HepG2 (cell line): ENCODE results near the gene MRPS10. TPM values are rescaled to one million over a fixed set of nuclear protein-coding genes. Genes with fewer than 3 reads are reported as not detected.

Experiments
- AHDC1 ChIP-seq: sonication (generic); formaldehyde crosslinking; IDR thresholded peaks from 2 replicates; pipeline ENCODE4 v1.5.1; 2020; ENCODE audit warnings: mild to moderate bottlenecking, missing genetic modification reagents, borderline replicate concordance
- ATF4 ChIP-seq, 2 experiments: fragments of 450-650 bp in 1 of 2; sonication (generic) in 1 of 2; formaldehyde crosslinking; IDR thresholded peaks; 2 replicates each; pipeline versions ENCODE4 v1.5.0 to v1.8.0; 2020 to 2022; ENCODE audit warnings: mild to moderate bottlenecking in 1 of 2, missing genetic modification reagents in 1 of 2
- EP300 ChIP-seq, 3 experiments: sonication (generic) in 1 of 3; formaldehyde crosslinking in 1 of 3; IDR thresholded peaks; 2 replicates each; pipeline versions ENCODE4 v1.5.1 to v1.6.1; 2011 to 2020; ENCODE audit warnings: low read depth in 2 of 3, low read length in 2 of 3, borderline replicate concordance in 1 of 3, improper control_type of control experiment in 1 of 3, mild to moderate bottlenecking in 1 of 3, missing genetic modification reagents in 1 of 3, moderate library complexity in 1 of 3
- HIC2 ChIP-seq: sonication (generic); formaldehyde crosslinking; IDR thresholded peaks from 2 replicates; pipeline ENCODE4 v1.9.0; 2022; ENCODE audit warnings: low read depth, missing genetic modification reagents
- IRX3 ChIP-seq: sonication (generic); formaldehyde crosslinking; IDR thresholded peaks from 2 replicates; pipeline ENCODE4 v1.8.1; 2023; ENCODE audit warnings: mild to moderate bottlenecking, low read depth, missing genetic modification reagents, borderline replicate concordance
- KAT2B ChIP-seq: fragments of 150-350 bp; IDR thresholded peaks from 2 replicates; pipeline ENCODE4 v1.6.1; 2014; ENCODE audit warnings: low read depth, low read length, borderline replicate concordance
- NPAS2 ChIP-seq: sonication (generic); formaldehyde crosslinking; IDR thresholded peaks from 2 replicates; pipeline ENCODE4 v1.8.0; 2022; ENCODE audit warnings: mild to moderate bottlenecking, missing genetic modification reagents, borderline replicate concordance
- XBP1 ChIP-seq: sonication (generic); formaldehyde crosslinking; IDR thresholded peaks from 2 replicates; pipeline ENCODE4 v1.5.0; 2020; ENCODE audit warnings: missing genetic modification reagents
- ZIK1 ChIP-seq: sonication (generic); formaldehyde crosslinking; IDR thresholded peaks from 2 replicates; pipeline ENCODE4 v1.5.0; 2020; ENCODE audit warnings: mild to moderate bottlenecking, low read depth, missing genetic modification reagents, borderline replicate concordance
- ZNF446 ChIP-seq: sonication (generic); formaldehyde crosslinking; IDR thresholded peaks from 2 replicates; pipeline ENCODE4 v1.5.0; 2020; ENCODE audit warnings: mild to moderate bottlenecking, missing genetic modification reagents
- ZNF569 ChIP-seq: sonication (generic); formaldehyde crosslinking; IDR thresholded peaks from 2 replicates; pipeline ENCODE4 v1.5.0; 2020; ENCODE audit warnings: mild to moderate bottlenecking, missing genetic modification reagents, moderate library complexity, borderline replicate concordance
- ZNF614 ChIP-seq: IDR thresholded peaks from 2 replicates; pipeline ENCODE4 v1.6.1; 2018; ENCODE audit warnings: missing biosample characterization, missing genetic modification reagents, inconsistent platforms, borderline replicate concordance
- polyA plus RNA-seq, 8 experiments: library from polyadenylated mRNA; depleted of rRNA in 3 of 8; stranded (reverse) in 7 of 8; unstranded in 1 of 8; fragments of >200 nt; fragmentation: Illumina TruSeq in 4 of 8; extraction: Trizol in 4 of 8; gene quantifications; 2 replicates each; pipeline versions ENCODE4 v1.2.1 to v1.2.3, GENCODE V29; 2011 to 2016; ENCODE audit warnings: low read depth in 4 of 8, missing spikeins in 1 of 8, mixed read lengths in 1 of 8; ENCODE audit not compliant: insufficient read depth in 1 of 8
- total RNA-seq, 5 experiments: library from RNA; depleted of rRNA; stranded (reverse); fragments of >200 nt; fragmentation: Illumina TruSeq; extraction: Trizol; gene quantifications; 2 replicates each; pipeline ENCODE4 v1.2.3, GENCODE V29; 2016; ENCODE audit warnings: low read depth in 1 of 5
- TF ChIP-seq, protein P1 (sequence below): IDR thresholded peaks from 2 replicates; pipeline ENCODE4 v1.6.1; 2016; ENCODE audit warnings: low read depth, borderline replicate concordance
- TF ChIP-seq, protein P2 (sequence below): sonication (generic); formaldehyde crosslinking; IDR thresholded peaks from 2 replicates; pipeline ENCODE4 v1.5.0; 2020; ENCODE audit warnings: missing genetic modification reagents
- TF ChIP-seq, protein P3 (sequence below): sonication (generic); formaldehyde crosslinking; IDR thresholded peaks from 2 replicates; pipeline ENCODE4 v1.8.0; 2022; ENCODE audit warnings: mild to moderate bottlenecking, missing genetic modification reagents, moderate library complexity

MRPS10 gene
- total and polyA plus RNA-seq, 2 of the 13 experiments (the other 11 are each of a cell fraction or from before 2014, with no cell fraction given), result 31.7 to 54.6 TPM

GRCh38 chr6:42217519-42218367 lies at the start of gene MRPS10 (continued):
- no peak for TF ChIP-seq HIC2 (CRISPR knock-in tag)
- TF ChIP-seq KAT2B, result no peak
- no peak for TF ChIP-seq ZNF446 (CRISPR knock-in tag)
- peak in 1 of 2 experiments; percentile 56; a peak in 2 of 4 replicates for TF ChIP-seq ATF4 (CRISPR knock-in tag; IDR thresholded peaks at IDR 0.05)
- TF ChIP-seq ZNF569 (CRISPR knock-in tag), result no peak
- TF ChIP-seq, protein P1, sequence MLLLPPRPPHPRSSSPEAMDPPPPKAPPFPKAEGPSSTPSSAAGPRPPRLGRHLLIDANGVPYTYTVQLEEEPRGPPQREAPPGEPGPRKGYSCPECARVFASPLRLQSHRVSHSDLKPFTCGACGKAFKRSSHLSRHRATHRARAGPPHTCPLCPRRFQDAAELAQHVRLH (CRISPR knock-in tag), result no peak; the same call in 1 of the 2 replicates
- TF ChIP-seq, protein P2, sequence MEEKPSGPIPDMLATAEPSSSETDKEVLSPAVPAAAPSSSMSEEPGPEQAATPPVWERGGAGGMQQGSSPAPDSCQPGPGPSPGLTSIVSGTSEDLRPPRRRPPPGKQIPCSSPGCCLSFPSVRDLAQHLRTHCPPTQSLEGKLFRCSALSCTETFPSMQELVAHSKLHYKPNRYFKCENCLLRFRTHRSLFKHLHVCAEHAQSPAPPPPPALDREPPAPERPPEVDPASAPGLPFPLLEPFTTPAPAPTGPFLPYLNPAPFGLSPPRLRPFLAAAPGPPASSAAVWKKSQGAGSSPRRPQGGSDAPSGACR (CRISPR knock-in tag), result peak; percentile 79
- no peak for TF ChIP-seq NPAS2 (CRISPR knock-in tag)
- TF ChIP-seq ZIK1 (CRISPR knock-in tag), result no peak
- TF ChIP-seq, protein P3, sequence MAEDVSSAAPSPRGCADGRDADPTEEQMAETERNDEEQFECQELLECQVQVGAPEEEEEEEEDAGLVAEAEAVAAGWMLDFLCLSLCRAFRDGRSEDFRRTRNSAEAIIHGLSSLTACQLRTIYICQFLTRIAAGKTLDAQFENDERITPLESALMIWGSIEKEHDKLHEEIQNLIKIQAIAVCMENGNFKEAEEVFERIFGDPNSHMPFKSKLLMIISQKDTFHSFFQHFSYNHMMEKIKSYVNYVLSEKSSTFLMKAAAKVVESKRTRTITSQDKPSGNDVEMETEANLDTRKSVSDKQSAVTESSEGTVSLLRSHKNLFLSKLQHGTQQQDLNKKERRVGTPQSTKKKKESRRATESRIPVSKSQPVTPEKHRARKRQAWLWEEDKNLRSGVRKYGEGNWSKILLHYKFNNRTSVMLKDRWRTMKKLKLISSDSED (CRISPR knock-in tag), result no peak
- peak; percentile 89; the same call in 1 of the 2 replicates for TF ChIP-seq ZNF614 (CRISPR knock-in tag)
- no peak for TF ChIP-seq IRX3
- TF ChIP-seq XBP1 (CRISPR knock-in tag), result no peak
- no peak; the same call in 1 of the 2 replicates for TF ChIP-seq AHDC1 (CRISPR knock-in tag)
- TF ChIP-seq EP300 (IDR thresholded peaks at IDR 0.05; ENCODE audit: low read depth in 2 of 2, low read length in 2 of 2), result peak in 1 of 2 experiments; percentile 33; a peak in 1 of 4 replicates
- no peak; the same call in 1 of the 2 replicates for TF ChIP-seq EP300 (CRISPR knock-in tag; IDR thresholded peaks at IDR 0.05; ENCODE audit: borderline replicate concordance)
